ENCODE data around the gene KRT31.

DNA sequence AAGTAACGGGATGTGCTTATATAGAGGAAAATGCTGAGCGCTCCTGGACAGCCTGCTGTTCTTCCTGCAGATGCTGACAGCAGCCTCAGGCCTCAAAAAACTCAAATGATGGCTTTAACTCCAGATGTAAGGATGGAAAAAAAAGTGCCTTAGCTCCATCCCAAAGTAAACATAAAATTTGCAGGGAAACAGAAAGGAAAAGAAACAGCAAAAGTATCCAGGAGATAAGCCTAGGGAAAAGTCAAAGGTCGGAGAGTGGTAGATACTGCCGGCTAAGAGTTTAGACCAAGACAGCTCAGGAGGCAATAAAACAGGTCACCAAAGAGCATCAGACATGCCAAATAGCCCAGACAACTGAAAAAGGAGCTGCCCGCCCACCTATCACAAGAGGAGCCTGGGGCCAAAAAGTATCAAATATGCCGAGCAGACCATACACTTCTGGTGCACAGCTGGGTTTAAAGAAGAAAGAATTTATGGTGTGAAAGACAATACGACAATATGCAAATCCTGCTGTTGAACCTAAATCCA, 6.9 kb downstream of the KRT31 start:
- TF ChIP-seq, protein P1, sequence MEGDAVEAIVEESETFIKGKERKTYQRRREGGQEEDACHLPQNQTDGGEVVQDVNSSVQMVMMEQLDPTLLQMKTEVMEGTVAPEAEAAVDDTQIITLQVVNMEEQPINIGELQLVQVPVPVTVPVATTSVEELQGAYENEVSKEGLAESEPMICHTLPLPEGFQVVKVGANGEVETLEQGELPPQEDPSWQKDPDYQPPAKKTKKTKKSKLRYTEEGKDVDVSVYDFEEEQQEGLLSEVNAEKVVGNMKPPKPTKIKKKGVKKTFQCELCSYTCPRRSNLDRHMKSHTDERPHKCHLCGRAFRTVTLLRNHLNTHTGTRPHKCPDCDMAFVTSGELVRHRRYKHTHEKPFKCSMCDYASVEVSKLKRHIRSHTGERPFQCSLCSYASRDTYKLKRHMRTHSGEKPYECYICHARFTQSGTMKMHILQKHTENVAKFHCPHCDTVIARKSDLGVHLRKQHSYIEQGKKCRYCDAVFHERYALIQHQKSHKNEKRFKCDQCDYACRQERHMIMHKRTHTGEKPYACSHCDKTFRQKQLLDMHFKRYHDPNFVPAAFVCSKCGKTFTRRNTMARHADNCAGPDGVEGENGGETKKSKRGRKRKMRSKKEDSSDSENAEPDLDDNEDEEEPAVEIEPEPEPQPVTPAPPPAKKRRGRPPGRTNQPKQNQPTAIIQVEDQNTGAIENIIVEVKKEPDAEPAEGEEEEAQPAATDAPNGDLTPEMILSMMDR (IDR thresholded peaks at IDR 0.05) = no peak
- no peak for TF ChIP-seq POLR2A (IDR thresholded peaks at IDR 0.05; ENCODE audit: low read depth)
- no peak for TF ChIP-seq POLR2AphosphoS5 (IDR thresholded peaks at IDR 0.05)
- no peak for TF ChIP-seq EP300 (IDR thresholded peaks at IDR 0.05)

Data from esophagus muscularis mucosa (tissue), 4 donors.